ENCODE measurements around the gene TTC32. TPM values are rescaled to one million over a fixed set of nuclear protein-coding genes. Genes with fewer than 3 reads are reported as not detected.

Gene TTC32
- total RNA-seq, 1 donor from 2014 or later = 16.1 TPM

DNA sequence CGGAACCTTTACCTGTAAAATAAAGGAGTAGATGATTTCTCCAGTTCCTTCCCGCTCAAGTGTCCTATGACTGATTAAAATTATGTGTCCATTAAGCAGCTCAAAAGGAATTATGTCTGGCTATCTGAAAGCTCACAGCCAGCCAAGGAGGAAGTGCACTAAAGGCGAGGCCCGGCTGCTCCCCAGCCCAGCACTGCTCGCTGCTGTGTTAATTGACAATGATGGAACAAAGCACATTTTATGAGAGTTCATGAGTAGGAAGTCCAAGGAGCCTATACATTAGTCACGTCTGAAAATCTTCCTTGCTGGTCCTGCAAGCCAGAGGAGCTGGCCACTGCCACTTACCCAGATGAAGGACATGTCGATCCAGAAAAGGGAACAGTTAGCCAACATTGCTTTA lies 14.3 kb downstream of the TTC32 start:
- TF ChIP-seq, protein P1, sequence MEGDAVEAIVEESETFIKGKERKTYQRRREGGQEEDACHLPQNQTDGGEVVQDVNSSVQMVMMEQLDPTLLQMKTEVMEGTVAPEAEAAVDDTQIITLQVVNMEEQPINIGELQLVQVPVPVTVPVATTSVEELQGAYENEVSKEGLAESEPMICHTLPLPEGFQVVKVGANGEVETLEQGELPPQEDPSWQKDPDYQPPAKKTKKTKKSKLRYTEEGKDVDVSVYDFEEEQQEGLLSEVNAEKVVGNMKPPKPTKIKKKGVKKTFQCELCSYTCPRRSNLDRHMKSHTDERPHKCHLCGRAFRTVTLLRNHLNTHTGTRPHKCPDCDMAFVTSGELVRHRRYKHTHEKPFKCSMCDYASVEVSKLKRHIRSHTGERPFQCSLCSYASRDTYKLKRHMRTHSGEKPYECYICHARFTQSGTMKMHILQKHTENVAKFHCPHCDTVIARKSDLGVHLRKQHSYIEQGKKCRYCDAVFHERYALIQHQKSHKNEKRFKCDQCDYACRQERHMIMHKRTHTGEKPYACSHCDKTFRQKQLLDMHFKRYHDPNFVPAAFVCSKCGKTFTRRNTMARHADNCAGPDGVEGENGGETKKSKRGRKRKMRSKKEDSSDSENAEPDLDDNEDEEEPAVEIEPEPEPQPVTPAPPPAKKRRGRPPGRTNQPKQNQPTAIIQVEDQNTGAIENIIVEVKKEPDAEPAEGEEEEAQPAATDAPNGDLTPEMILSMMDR (IDR thresholded peaks at IDR 0.05) = no peak
- Mint-ChIP-seq H3K4me3 (ENCODE audit: unreplicated experiment) (no peak overlapping the region), H3K36me3 (ENCODE audit: unreplicated experiment) (peaks cover 6% of the 10 kb centered on the region), H3K27ac (ENCODE audit: unreplicated experiment) (no peak overlapping the region), H3K9me3 (ENCODE audit: unreplicated experiment) (no peaks in the 10 kb centered on the region), H3K27me3 (ENCODE audit: unreplicated experiment) (no peaks in the 10 kb centered on the region), H3K4me1 (ENCODE audit: unreplicated experiment) (peaks cover 20% of the 10 kb centered on the region)
- DNase-seq (ENCODE audit: extremely low spot score, unreplicated experiment) = no peak

DNA sequence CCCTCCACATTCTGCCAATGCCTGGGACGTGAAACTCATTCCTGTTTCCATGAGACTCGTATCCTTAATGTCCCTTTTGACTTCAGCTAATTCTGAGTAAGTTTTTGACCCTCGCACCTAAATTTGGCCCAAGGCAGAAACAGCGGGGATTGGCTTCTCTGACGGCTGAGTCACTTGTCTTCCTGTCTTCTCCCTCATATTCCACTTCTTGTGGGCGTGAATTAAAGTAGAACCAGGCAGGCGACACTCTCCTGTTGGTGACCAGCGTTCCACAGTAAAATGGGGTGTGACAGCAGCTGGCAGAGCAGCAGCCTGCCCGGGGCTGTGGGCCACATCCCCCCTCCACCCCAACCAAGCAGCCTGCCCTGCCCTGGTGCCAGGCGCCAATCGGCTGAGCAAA lies 15.5 kb downstream of the TTC32 start:
- Mint-ChIP-seq H3K27ac (ENCODE audit: unreplicated experiment) (no peak overlapping the region), H3K36me3 (ENCODE audit: unreplicated experiment) (peaks cover 6% of the 10 kb centered on the region), H3K4me1 (ENCODE audit: unreplicated experiment) (peaks cover 20% of the 10 kb centered on the region), H3K4me3 (ENCODE audit: unreplicated experiment) (no peak overlapping the region), H3K27me3 (ENCODE audit: unreplicated experiment) (no peaks in the 10 kb centered on the region), H3K9me3 (ENCODE audit: unreplicated experiment) (no peaks in the 10 kb centered on the region)
- DNase-seq (ENCODE audit: extremely low spot score, unreplicated experiment) = no peak
- TF ChIP-seq, protein P1 (IDR thresholded peaks at IDR 0.05) = no peak

GRCh38 chr2:19885791-19886190 lies 16.0 kb downstream of the TTC32 start:
- H3K27ac Mint-ChIP-seq (ENCODE audit: unreplicated experiment) = no peak overlapping the region
- H3K27me3 Mint-ChIP-seq (ENCODE audit: unreplicated experiment) = no peaks in the 10 kb centered on the region
- TF ChIP-seq, protein P1 (IDR thresholded peaks at IDR 0.05) = no peak
- H3K4me1 Mint-ChIP-seq (ENCODE audit: unreplicated experiment) = peaks cover 20% of the 10 kb centered on the region
- peaks cover 6% of the 10 kb centered on the region for H3K36me3 Mint-ChIP-seq (ENCODE audit: unreplicated experiment)
- peak; percentile 57 for DNase-seq (ENCODE audit: extremely low spot score, unreplicated experiment)
- no peaks in the 10 kb centered on the region for H3K9me3 Mint-ChIP-seq (ENCODE audit: unreplicated experiment)
- no peak overlapping the region for H3K4me3 Mint-ChIP-seq (ENCODE audit: unreplicated experiment)

- no peaks in the 10 kb centered on the region for H3K27me3 Mint-ChIP-seq (ENCODE audit: unreplicated experiment)
- TF ChIP-seq, protein P1 (IDR thresholded peaks at IDR 0.05) = no peak
- no peak overlapping the region for H3K27ac Mint-ChIP-seq (ENCODE audit: unreplicated experiment)
- H3K9me3 Mint-ChIP-seq (ENCODE audit: unreplicated experiment) = no peaks in the 10 kb centered on the region
- DNase-seq (ENCODE audit: extremely low spot score, unreplicated experiment) = peak; percentile 63
- peaks cover 13% of the 10 kb centered on the region for H3K4me1 Mint-ChIP-seq (ENCODE audit: unreplicated experiment)
- no peaks in the 10 kb centered on the region for H3K36me3 Mint-ChIP-seq (ENCODE audit: unreplicated experiment)
- H3K4me3 Mint-ChIP-seq (ENCODE audit: unreplicated experiment) = no peak overlapping the region
Observed at GRCh38 chr2:19883971-19884720, 17.6 kb downstream of the TTC32 start.

GRCh38 chr2:19883486-19883885 lies 18.3 kb downstream of the TTC32 start:
- H3K4me1 Mint-ChIP-seq (ENCODE audit: unreplicated experiment) = peaks cover 9% of the 10 kb centered on the region
- H3K36me3 Mint-ChIP-seq (ENCODE audit: unreplicated experiment) = no peaks in the 10 kb centered on the region
- DNase-seq (ENCODE audit: extremely low spot score, unreplicated experiment) = peak; percentile 46
- no peak overlapping the region for H3K4me3 Mint-ChIP-seq (ENCODE audit: unreplicated experiment)
- TF ChIP-seq, protein P1 (IDR thresholded peaks at IDR 0.05) = no peak
- no peak overlapping the region for H3K27ac Mint-ChIP-seq (ENCODE audit: unreplicated experiment)
- H3K27me3 Mint-ChIP-seq (ENCODE audit: unreplicated experiment) = no peaks in the 10 kb centered on the region
- H3K9me3 Mint-ChIP-seq (ENCODE audit: unreplicated experiment) = no peaks in the 10 kb centered on the region

Measured in osteocyte (in vitro differentiated cells).